ENCODE data around the gene MAN1A1.

The MAN1A1 gene

GRCh38 chr6:119133400-119133799, 216.2 kb downstream of the MAN1A1 start:
- no peak for DNase-seq

- peak; percentile 56 for DNase-seq
Observed at GRCh38 chr6:119132261-119132981, 217.1 kb downstream of the MAN1A1 start.

- no peak for DNase-seq
Observed at GRCh38 chr6:119129968-119130484, 219.5 kb downstream of the MAN1A1 start.

- DNase-seq, result no peak
Observed at GRCh38 chr6:119129148-119129967, 220.2 kb downstream of the MAN1A1 start.

- no peak for DNase-seq
Observed at GRCh38 chr6:119128252-119128912, 221.2 kb downstream of the MAN1A1 start.

GRCh38 chr6:119127627-119128026, 221.9 kb downstream of the MAN1A1 start:
- DNase-seq, result no peak
